NCI-H774 (cell line): ENCODE results near the gene TH.
"Not testable (repeated sequence)": the region's sequence is repeated elsewhere in the genome, so short reads cannot be mapped to it uniquely, and the experiment has no call there.

Source experiments
- DNase-seq: peaks from one replicate; lab custom pipeline; 2025; lab: John Stamatoyannopoulos, UW

Gene TH

GRCh38 chr11:2195756-2196088 is 24.1 kb upstream of the TH start:
- DNase-seq: no peak

GRCh38 chr11:2194877-2195755 is 23.5 kb upstream of the TH start:
- no peak for DNase-seq

GRCh38 chr11:2193888-2194595 is 22.4 kb upstream of the TH start:
- not testable (repeated sequence) for DNase-seq

- no peak for DNase-seq
These were observed 21.7 kb upstream of the TH start for GRCh38 chr11:2193099-2193887.

GRCh38 chr11:2192435-2192834 is 20.8 kb upstream of the TH start:
- no peak for DNase-seq

- DNase-seq: no peak
These were observed 20.3 kb upstream of the TH start for GRCh38 chr11:2191883-2192282.

- DNase-seq: no peak
These were observed 19.2 kb upstream of the TH start for GRCh38 chr11:2190657-2191471.

GRCh38 chr11:2189938-2190656 is 18.5 kb upstream of the TH start:
- DNase-seq: no peak

GRCh38 chr11:2188745-2189144 is 17.1 kb upstream of the TH start:
- no peak for DNase-seq

- no peak for DNase-seq
These were observed 15.7 kb upstream of the TH start for GRCh38 chr11:2187280-2187707.

- peak; percentile 45 for DNase-seq
These were observed 15.2 kb upstream of the TH start for GRCh38 chr11:2186669-2187279.

GRCh38 chr11:2185324-2186085 is 13.9 kb upstream of the TH start:
- DNase-seq: no peak

- DNase-seq: no peak
These were observed 11.3 kb upstream of the TH start for GRCh38 chr11:2182692-2183474.

- DNase-seq: no peak
These were observed 10.5 kb upstream of the TH start for GRCh38 chr11:2182075-2182474.

- no peak for DNase-seq
These were observed 9.3 kb upstream of the TH start for GRCh38 chr11:2180789-2181370.

- no peak for DNase-seq
These were observed 8.7 kb upstream of the TH start for GRCh38 chr11:2180347-2180746.

- DNase-seq: no peak
These were observed 7.9 kb upstream of the TH start for GRCh38 chr11:2179516-2179915.

- DNase-seq: no peak
These were observed 7.4 kb upstream of the TH start for GRCh38 chr11:2178906-2179494.
